Caco-2 (cell line): ENCODE results near the gene ELL. TPM values are rescaled to one million over a fixed set of nuclear protein-coding genes. Genes with fewer than 3 reads are reported as not detected.
A peak's percentile ranks its signal among the peaks of the same experiment; 100 is the strongest.

Experiments
- BruUV-seq: library from RNA; stranded (reverse); fragments of 400-500 nt; replicated peaks from 2 replicates; lab custom pipeline; 2021; lab: Mats Ljungman, UMichigan
- CTCF ChIA-PET: fragments of 300-600 bp; sonication (Branson Sonifier 250); formaldehyde crosslinking; loops from one replicate; lab custom pipeline; 2022; ENCODE audit warnings: antibody characterized with exemption; lab: Charles Lee
- POLR2A ChIA-PET: fragments of 300-600 bp; sonication (Branson Sonifier 250); formaldehyde crosslinking; loops from one replicate; lab custom pipeline; 2022; ENCODE audit warnings: antibody characterized with exemption; lab: Charles Lee
- DNase-seq, 2 experiments: peaks; one replicate each; pipeline versions ENCODE4 v3.0.0 to v3.0.0-alpha.2; 2020 to 2022
- H3K27me3 ChIP-seq: replicated peaks from 2 replicates; pipeline ENCODE4 v1.6.0; 2011; ENCODE audit warnings: low read length; ENCODE audit not compliant: control insufficient read depth, insufficient read depth
- H3K36me3 ChIP-seq: 2 replicates; pipeline ENCODE4 v1.5.1; 2011; ENCODE audit warnings: low read length; ENCODE audit not compliant: control insufficient read depth, insufficient read depth
- H3K4me1 ChIP-seq: fragments of 250-450 bp; sonication (Bioruptor Pico); 2 replicates; pipeline ENCODE4 v1.5.1; 2020; ENCODE audit warnings: mild to moderate bottlenecking
- H3K4me3 ChIP-seq: 2 replicates; pipeline ENCODE4 v1.5.1; 2011; ENCODE audit warnings: low read depth, mild to moderate bottlenecking, control low read depth, low read length
- H3K9me3 ChIP-seq: fragments of 250-450 bp; sonication (Bioruptor Pico); 2 replicates; pipeline ENCODE4 v1.5.1; 2020; ENCODE audit warnings: mild to moderate bottlenecking, moderate library complexity
- H3K27ac Mint-ChIP-seq: one replicate; pipeline ENCODE4 v1.8.0; 2022; ENCODE audit warnings: mixed read lengths; ENCODE audit not compliant: unreplicated experiment
- H3K27me3 Mint-ChIP-seq: one replicate; pipeline ENCODE4 v1.8.0; 2022; ENCODE audit warnings: mixed read lengths; ENCODE audit not compliant: insufficient read depth, unreplicated experiment
- H3K36me3 Mint-ChIP-seq: one replicate; pipeline ENCODE4 v1.8.0; 2022; ENCODE audit warnings: mild to moderate bottlenecking, mixed read lengths; ENCODE audit not compliant: insufficient read depth, unreplicated experiment
- H3K4me1 Mint-ChIP-seq: one replicate; pipeline ENCODE4 v1.8.0; 2022; ENCODE audit warnings: low read depth, mixed read lengths; ENCODE audit not compliant: unreplicated experiment
- H3K4me3 Mint-ChIP-seq: one replicate; pipeline ENCODE4 v1.8.0; 2022; ENCODE audit warnings: mild to moderate bottlenecking, moderate library complexity, mixed read lengths; ENCODE audit not compliant: unreplicated experiment
- H3K9me3 Mint-ChIP-seq: one replicate; pipeline ENCODE4 v1.8.0; 2022; ENCODE audit warnings: mixed read lengths; ENCODE audit not compliant: unreplicated experiment
- CTCF ChIP-seq, 2 experiments: fragments of 200-600 bp in 1 of 2; IDR thresholded peaks; 1 replicate in 1 of 2; 2 replicates in 1 of 2; pipeline versions ENCODE4 v1.5.1 to v1.8.0; 2011 to 2022; ENCODE audit warnings: antibody characterized with exemption in 1 of 2, control low read depth in 1 of 2, inconsistent platforms in 1 of 2, low read depth in 1 of 2, low read length in 1 of 2, mild to moderate bottlenecking in 1 of 2, moderate library complexity in 1 of 2; ENCODE audit not compliant: insufficient read depth in 1 of 2, severe bottlenecking in 1 of 2, unreplicated experiment in 1 of 2
- intact Hi-C: fragments of 100-400 bp; cut with micrococcal nuclease; formaldehyde crosslinking; loops from one replicate; pipeline ENCODE4 v1.10.0; 2022; ENCODE audit not compliant: unreplicated experiment
- total RNA-seq: library from RNA; stranded (reverse); gene quantifications from 2 replicates; pipeline ENCODE4 v1.2.3, GENCODE V29; 2022

ELL gene
- total RNA-seq, 1 experiment from 2014 or later, result 12.1 TPM

GRCh38 chr19:18437491-18438330 is 84.2 kb downstream of the ELL start, which contains the start of gene ISYNA1:
TSS of gene ISYNA1 (minus strand) at chr19:18438133. CDS start at chr19:18437979, 154 bp downstream.
- peaks cover 49% of the 10 kb centered on the region for H3K36me3 Mint-ChIP-seq
- intact Hi-C loops, result loop anchor here (1.0 kb wide), 1 partner anchor 18 kb away; the partner anchor contains the start of gene SSBP4
- H3K4me1 Mint-ChIP-seq, result peaks cover 16% of the 10 kb centered on the region
- BruUV-seq, result no TSS peak
- H3K27me3 ChIP-seq, result no peaks in the 10 kb centered on the region
- no peaks in the 10 kb centered on the region for H3K27me3 Mint-ChIP-seq
- peak within 1 kb of the TSS; percentile 78 for H3K4me3 Mint-ChIP-seq
- ChIA-PET POLR2A (no interaction called here), CTCF (interaction anchor here (0.7 to 0.9 kb wide), 4 partner anchors 11 to 115 kb away, joined by 3 to 6 read pairs (median 3); partner anchors contain the start of gene LSM4)
- no peaks in the 10 kb centered on the region for H3K9me3 ChIP-seq
- no peak for TF ChIP-seq CTCF (IDR thresholded peaks at IDR 0.05; ENCODE audit: insufficient read depth in 1 of 2, low read depth in 1 of 2, low read length in 1 of 2, severe bottlenecking in 1 of 2, unreplicated experiment in 1 of 2)
- H3K36me3 ChIP-seq, result no peaks in the 10 kb centered on the region; the same call in 1 of the 2 replicates
- H3K9me3 Mint-ChIP-seq, result peaks cover 9% of the 10 kb centered on the region
- DNase-seq, result peak; percentile 56 to 57
- peaks cover 10% of the 10 kb centered on the region for H3K4me1 ChIP-seq
- peak within 1 kb of the TSS; percentile 75 for H3K4me3 ChIP-seq
- H3K27ac Mint-ChIP-seq, result peak within 1 kb of the TSS; percentile 67

GRCh38 chr19:18436671-18437490 is 85.0 kb downstream of the ELL start:
- no peaks in the 10 kb centered on the region for H3K9me3 ChIP-seq
- peaks cover 41% of the 10 kb centered on the region for H3K36me3 Mint-ChIP-seq
- no TSS peak for BruUV-seq
- peaks cover 10% of the 10 kb centered on the region for H3K4me1 ChIP-seq
- no peak for TF ChIP-seq CTCF (IDR thresholded peaks at IDR 0.05; ENCODE audit: insufficient read depth in 1 of 2, low read depth in 1 of 2, low read length in 1 of 2, severe bottlenecking in 1 of 2, unreplicated experiment in 1 of 2)
- peaks cover under 1% of the 10 kb centered on the region for H3K9me3 Mint-ChIP-seq
- H3K4me3 ChIP-seq, result peak overlapping the region; percentile 75
- H3K27me3 Mint-ChIP-seq, result no peaks in the 10 kb centered on the region
- H3K4me1 Mint-ChIP-seq, result peaks cover 10% of the 10 kb centered on the region
- no peak overlapping the region for H3K27ac Mint-ChIP-seq
- no peaks in the 10 kb centered on the region for H3K27me3 ChIP-seq
- peak; percentile 50 to 73 for DNase-seq
- intact Hi-C loops, result no loop called here
- POLR2A ChIA-PET, result no interaction called here
- H3K4me3 Mint-ChIP-seq, result peak overlapping the region; percentile 78
- no peaks in the 10 kb centered on the region; the same call in 1 of the 2 replicates for H3K36me3 ChIP-seq
- CTCF ChIA-PET, result interaction anchor here (0.7 to 0.9 kb wide), 2 partner anchors 15 to 114 kb away, joined by 3 read pairs; partner anchors contain the start of gene LSM4
